Type B pancreatic cell (in vitro differentiated cells): ENCODE results near the gene NT5DC3. TPM values are rescaled to one million over a fixed set of nuclear protein-coding genes. Genes with fewer than 3 reads are reported as not detected.

ENCODE experiments used
- DNase-seq: peaks from one replicate; pipeline ENCODE4 v3.0.0; 2021; ENCODE audit warnings: mixed read lengths; ENCODE audit not compliant: unreplicated experiment; ENCODE audit errors: extremely low spot score
- H3K27ac Mint-ChIP-seq: 2 replicates; pipeline ENCODE4 v1.8.0; 2021; ENCODE audit warnings: mild to moderate bottlenecking, mixed read lengths
- H3K27me3 Mint-ChIP-seq: 2 replicates; pipeline ENCODE4 v1.8.0; 2021; ENCODE audit warnings: mixed read lengths
- H3K36me3 Mint-ChIP-seq: 2 replicates; pipeline ENCODE4 v1.8.0; 2021; ENCODE audit warnings: mixed read lengths
- H3K4me1 Mint-ChIP-seq: one replicate; pipeline ENCODE4 v1.8.0; 2021; ENCODE audit warnings: mixed read lengths; ENCODE audit not compliant: unreplicated experiment
- H3K4me3 Mint-ChIP-seq: 2 replicates; pipeline ENCODE4 v1.8.0; 2021; ENCODE audit warnings: mild to moderate bottlenecking, mixed read lengths
- H3K9me3 Mint-ChIP-seq: 2 replicates; pipeline ENCODE4 v1.8.0; 2021; ENCODE audit warnings: mixed read lengths
- CTCF ChIP-seq: fragments of 200-600 bp; sonication (generic); conservative IDR thresholded peaks from 2 replicates; pipeline ENCODE4 v1.5.0; 2021; ENCODE audit warnings: antibody characterized with exemption, mild to moderate bottlenecking
- total RNA-seq: library from RNA; stranded (reverse); gene quantifications from 2 replicates; pipeline ENCODE4 v1.2.1, GENCODE V29; 2021; ENCODE audit warnings: low replicate concordance

Gene NT5DC3
- total RNA-seq, 1 donor from 2014 or later: 16.3 TPM

GRCh38 chr12:103769240-103769945 is 71.6 kb downstream of the NT5DC3 start:
- Mint-ChIP-seq H3K27me3 (no peaks in the 10 kb centered on the region), H3K36me3 (peaks cover 3% of the 10 kb centered on the region), H3K4me3 (no peak overlapping the region), H3K9me3 (no peaks in the 10 kb centered on the region), H3K27ac (no peak overlapping the region), H3K4me1 (peaks cover 10% of the 10 kb centered on the region)
- no peak for TF ChIP-seq CTCF
- no peak for DNase-seq

- H3K36me3 Mint-ChIP-seq: peaks cover 3% of the 10 kb centered on the region
- TF ChIP-seq CTCF: no peak
- no peak for DNase-seq
- no peaks in the 10 kb centered on the region for H3K27me3 Mint-ChIP-seq
- peaks cover 10% of the 10 kb centered on the region for H3K4me1 Mint-ChIP-seq
- no peak overlapping the region for H3K4me3 Mint-ChIP-seq
- H3K9me3 Mint-ChIP-seq: no peaks in the 10 kb centered on the region
- no peak overlapping the region for H3K27ac Mint-ChIP-seq
These were observed 72.4 kb downstream of the NT5DC3 start for GRCh38 chr12:103768467-103769123.

- no peak overlapping the region for H3K27ac Mint-ChIP-seq
- no peak for TF ChIP-seq CTCF
- peaks cover 10% of the 10 kb centered on the region for H3K4me1 Mint-ChIP-seq
- H3K36me3 Mint-ChIP-seq: no peaks in the 10 kb centered on the region
- H3K9me3 Mint-ChIP-seq: no peaks in the 10 kb centered on the region
- DNase-seq: no peak
- no peak overlapping the region for H3K4me3 Mint-ChIP-seq
- H3K27me3 Mint-ChIP-seq: no peaks in the 10 kb centered on the region
These were observed 75.0 kb downstream of the NT5DC3 start for GRCh38 chr12:103766028-103766427.

- TF ChIP-seq CTCF: no peak
- Mint-ChIP-seq H3K36me3 (no peaks in the 10 kb centered on the region), H3K27ac (no peak overlapping the region), H3K4me1 (peaks cover 10% of the 10 kb centered on the region), H3K9me3 (no peaks in the 10 kb centered on the region), H3K4me3 (no peak overlapping the region), H3K27me3 (no peaks in the 10 kb centered on the region)
- no peak for DNase-seq
These were observed 75.7 kb downstream of the NT5DC3 start for GRCh38 chr12:103765322-103765721.

- H3K9me3 Mint-ChIP-seq: no peaks in the 10 kb centered on the region
- no peaks in the 10 kb centered on the region for H3K27me3 Mint-ChIP-seq
These were observed 78.6 kb downstream of the NT5DC3 start for GRCh38 chr12:103762473-103762872.

More at GRCh38 chr12:103762473-103762872, 78.6 kb downstream of the NT5DC3 start:
- no peaks in the 10 kb centered on the region for H3K36me3 Mint-ChIP-seq
- no peak for DNase-seq
- H3K4me1 Mint-ChIP-seq: no peaks in the 10 kb centered on the region
- H3K27ac Mint-ChIP-seq: no peak overlapping the region
- H3K4me3 Mint-ChIP-seq: no peak overlapping the region
- TF ChIP-seq CTCF: no peak
